IMR-90 (cell line): ENCODE results near the gene MAN1C1. TPM values are rescaled to one million over a fixed set of nuclear protein-coding genes. Genes with fewer than 3 reads are reported as not detected.

Experiments used
- CTCF ChIP-seq: conservative IDR thresholded peaks from 2 replicates; pipeline ENCODE4 v1.5.1; 2012; ENCODE audit warnings: mild to moderate bottlenecking, low read depth, low read length, improper control_type of control experiment
- MAZ ChIP-seq: IDR thresholded peaks from 2 replicates; pipeline ENCODE4 v1.6.1; 2012; ENCODE audit warnings: low read depth, mild to moderate bottlenecking, low read length, improper control_type of control experiment, moderate library complexity, borderline replicate concordance
- NFE2L2 ChIP-seq: fragments of 150-350 bp; IDR thresholded peaks from 2 replicates; pipeline ENCODE4 v1.6.1; 2016; ENCODE audit warnings: low read depth, mild to moderate bottlenecking, low read length
- polyA plus RNA-seq, 3 experiments: library from polyadenylated mRNA; depleted of rRNA; stranded (reverse); fragments of >200 nt; gene quantifications; 2 replicates each; pipeline ENCODE4 v1.2.3, GENCODE V29; 2012; ENCODE audit warnings: low replicate concordance in 1 of 3
- total RNA-seq: library from RNA; depleted of rRNA; stranded (reverse); fragments of >200 nt; gene quantifications from 2 replicates; pipeline ENCODE4 v1.2.3, GENCODE V29; 2012

MAN1C1 gene
- total and polyA plus RNA-seq, 2 of the 4 experiments (the other 2 are of a cell fraction): 3.2 to 11.3 TPM

- peak; percentile 61 for TF ChIP-seq CTCF
- TF ChIP-seq MAZ: no peak; the same call in 1 of the 2 replicates
- TF ChIP-seq NFE2L2: no peak
Measured at GRCh38 chr1:25744140-25744581, 127.6 kb downstream of the MAN1C1 start (continued).
